IMR-90 (cell line): Measurements from ENCODE around the gene CETP. TPM values are rescaled to one million over a fixed set of nuclear protein-coding genes. Genes with fewer than 3 reads are reported as not detected.

Experiments
- ATAC-seq: fragments of 200-7000 bp; cut with Tn5 transposase; 2 replicates; pipeline ENCODE4 v1.9.1; 2020; ENCODE audit warnings: low read depth, mild to moderate bottlenecking, moderate library complexity
- BruUV-seq: library from RNA; stranded (reverse); fragments of 400-500 nt; replicated peaks from 2 replicates; lab custom pipeline; 2021; lab: Mats Ljungman, UMichigan
- CTCF ChIA-PET: fragments of 300-600 bp; formaldehyde crosslinking; extraction: SDS; loops from one replicate; lab custom pipeline; 2021; ENCODE audit warnings: antibody characterized with exemption; lab: Yijun Ruan, JAX
- POLR2A ChIA-PET: fragments of 300-600 bp; sonication (Branson Sonifier 250); formaldehyde crosslinking; loops from one replicate; lab custom pipeline; 2022; ENCODE audit warnings: antibody characterized with exemption; ENCODE audit not compliant: unreplicated experiment; lab: Charles Lee
- DNase-seq: peaks from one replicate; pipeline ENCODE4 v3.0.0; 2013
- H2AFZ ChIP-seq: replicated peaks from 2 replicates; pipeline ENCODE3; 2013; ENCODE audit warnings: low read length, mild to moderate bottlenecking; ENCODE audit not compliant: poor library complexity
- H2AK5ac ChIP-seq: 2 replicates; pipeline ENCODE4 v1.6.1; 2013; ENCODE audit warnings: low read depth, low read length, inconsistent platforms
- H2AK9ac ChIP-seq: replicated peaks from 2 replicates; pipeline ENCODE3; 2013; ENCODE audit warnings: mild to moderate bottlenecking, low read depth, low read length, moderate library complexity; ENCODE audit not compliant: poor library complexity
- H2BK120ac ChIP-seq: 2 replicates; pipeline ENCODE4 v1.6.1; 2013; ENCODE audit warnings: low read depth, low read length, inconsistent platforms
- H2BK15ac ChIP-seq: 3 replicates; pipeline ENCODE4 v1.6.1; 2013; ENCODE audit warnings: low read depth, low read length, inconsistent platforms
- H2BK20ac ChIP-seq: 2 replicates; pipeline ENCODE4 v1.6.1; 2013; ENCODE audit warnings: low read depth, mild to moderate bottlenecking, inconsistent platforms, low read length, moderate library complexity
- H2BK5ac ChIP-seq: 2 replicates; pipeline ENCODE4 v1.6.1; 2013; ENCODE audit warnings: mild to moderate bottlenecking, low read depth, low read length, inconsistent platforms; ENCODE audit not compliant: poor library complexity, severe bottlenecking
- H3K14ac ChIP-seq: replicated peaks from 2 replicates; pipeline ENCODE4 v1.6.1; 2013; ENCODE audit warnings: low read depth, low read length, inconsistent platforms
- H3K18ac ChIP-seq: 2 replicates; pipeline ENCODE4 v1.6.1; 2013; ENCODE audit warnings: low read depth, low read length, control low read depth
- H3K23ac ChIP-seq: 2 replicates; pipeline ENCODE4 v1.6.1; 2013; ENCODE audit warnings: low read depth, low read length, inconsistent platforms
- H3K27ac ChIP-seq: 2 replicates; pipeline ENCODE4 v1.5.1; 2013; ENCODE audit warnings: mild to moderate bottlenecking, control low read depth, low read length; ENCODE audit not compliant: insufficient read depth
- H3K27me3 ChIP-seq: 2 replicates; pipeline ENCODE4 v1.6.1; 2013; ENCODE audit warnings: low read length; ENCODE audit not compliant: control insufficient read depth, insufficient read depth
- H3K36me3 ChIP-seq: 2 replicates; pipeline ENCODE4 v1.6.1; 2013; ENCODE audit warnings: low read length, mixed read lengths; ENCODE audit not compliant: control insufficient read depth, insufficient read depth
- H3K4ac ChIP-seq: 2 replicates; pipeline ENCODE4 v1.6.1; 2013; ENCODE audit warnings: low read depth, low read length, inconsistent platforms
- H3K4me1 ChIP-seq: 2 replicates; pipeline ENCODE4 v1.6.1; 2013; ENCODE audit warnings: low read length, mixed read lengths; ENCODE audit not compliant: control insufficient read depth, insufficient read depth
- H3K4me2 ChIP-seq: 2 replicates; pipeline ENCODE4 v1.6.1; 2013; ENCODE audit warnings: low read depth, mild to moderate bottlenecking, control low read depth, low read length, moderate library complexity
- H3K4me3 ChIP-seq: 2 replicates; pipeline ENCODE4 v1.5.1; 2013; ENCODE audit warnings: low read depth, mild to moderate bottlenecking, control low read depth, low read length, moderate library complexity; ENCODE audit not compliant: insufficient read depth
- H3K56ac ChIP-seq: 2 replicates; pipeline ENCODE4 v1.6.1; 2013; ENCODE audit warnings: low read length, inconsistent platforms; ENCODE audit not compliant: insufficient read depth; ENCODE audit errors: extremely low read depth
- H3K79me1 ChIP-seq, 2 experiments: 2 replicates each; pipeline ENCODE4 v1.6.1; 2013; ENCODE audit warnings: low read length in 2 of 2, inconsistent platforms in 1 of 2, low read depth in 1 of 2
- H3K9ac ChIP-seq: 2 replicates; pipeline ENCODE4 v1.6.1; 2013; ENCODE audit warnings: low read depth, low read length, control low read depth
- H3K9me1 ChIP-seq: 2 replicates; pipeline ENCODE4 v1.6.1; 2013; ENCODE audit warnings: low read length, inconsistent platforms; ENCODE audit not compliant: insufficient read depth
- H3K9me3 ChIP-seq: 2 replicates; pipeline ENCODE4 v1.6.1; 2013; ENCODE audit warnings: low read length; ENCODE audit not compliant: control insufficient read depth, insufficient read depth
- H4K20me1 ChIP-seq: 2 replicates; pipeline ENCODE4 v1.6.1; 2013; ENCODE audit warnings: low read length, inconsistent platforms; ENCODE audit not compliant: insufficient read depth
- H4K5ac ChIP-seq: 2 replicates; pipeline ENCODE4 v1.6.1; 2013; ENCODE audit warnings: mild to moderate bottlenecking, low read depth, low read length, control low read depth
- H4K8ac ChIP-seq, 2 experiments: 2 replicates each; pipeline ENCODE4 v1.6.1; 2013; ENCODE audit warnings: low read depth in 2 of 2, low read length in 2 of 2, control low read depth in 1 of 2, inconsistent platforms in 1 of 2
- H4K91ac ChIP-seq: 2 replicates; pipeline ENCODE4 v1.6.1; 2013; ENCODE audit warnings: low read depth, low read length, inconsistent platforms; ENCODE audit not compliant: insufficient read depth
- BHLHE40 ChIP-seq: fragments of 150-350 bp; IDR thresholded peaks from 2 replicates; pipeline ENCODE4 v1.6.1; 2016; ENCODE audit warnings: mild to moderate bottlenecking, low read depth, low read length
- CEBPB ChIP-seq: IDR thresholded peaks from 2 replicates; pipeline ENCODE4 v1.6.1; 2012; ENCODE audit warnings: low read depth, low read length, improper control_type of control experiment
- FOS ChIP-seq: fragments of 150-350 bp; IDR thresholded peaks from 2 replicates; pipeline ENCODE4 v1.6.1; 2016; ENCODE audit warnings: low read depth, low read length
- MAFK ChIP-seq: IDR thresholded peaks from 2 replicates; pipeline ENCODE4 v1.6.1; 2012; ENCODE audit warnings: low read depth, low read length, improper control_type of control experiment
- MAZ ChIP-seq: IDR thresholded peaks from 2 replicates; pipeline ENCODE4 v1.6.1; 2012; ENCODE audit warnings: low read depth, mild to moderate bottlenecking, low read length, improper control_type of control experiment, moderate library complexity, borderline replicate concordance
- MXI1 ChIP-seq: IDR thresholded peaks from 2 replicates; pipeline ENCODE4 v1.6.1; 2012; ENCODE audit warnings: low read depth, mild to moderate bottlenecking, low read length, moderate library complexity, borderline replicate concordance
- NFE2L2 ChIP-seq: fragments of 150-350 bp; IDR thresholded peaks from 2 replicates; pipeline ENCODE4 v1.6.1; 2016; ENCODE audit warnings: low read depth, mild to moderate bottlenecking, low read length
- POLR2A ChIP-seq: IDR thresholded peaks from 2 replicates; pipeline ENCODE4 v1.6.1; 2012; ENCODE audit warnings: mild to moderate bottlenecking, low read depth, low read length
- RAD21 ChIP-seq: IDR thresholded peaks from 2 replicates; pipeline ENCODE4 v1.6.1; 2012; ENCODE audit warnings: low read length, improper control_type of control experiment
- RCOR1 ChIP-seq: IDR thresholded peaks from 2 replicates; pipeline ENCODE4 v1.6.1; 2012; ENCODE audit warnings: mild to moderate bottlenecking, low read length, improper control_type of control experiment; ENCODE audit not compliant: insufficient replicate concordance
- RFX5 ChIP-seq: IDR thresholded peaks from 2 replicates; pipeline ENCODE4 v1.8.0; 2012; ENCODE audit warnings: low read depth, mild to moderate bottlenecking, low read length, moderate library complexity
- whole genome bisulfite sequencing, 2 experiments: methylation state at CpG; one replicate each; pipeline versions ENCODE4 v1.1.5 to v1.1.7; 2013; ENCODE audit warnings: missing lambda C conversion rate in 2 of 2; ENCODE audit not compliant: insufficient read length in 1 of 2; ENCODE audit errors: extremely low coverage in 2 of 2; 5-methylcytosine and 5-hydroxymethylcytosine counted together
- dilution Hi-C: fragments of 300-500 bp; cut with HindIII; formaldehyde crosslinking; loops from one replicate; pipeline ENCODE4 v1.14.3; 2018; ENCODE audit warnings: low sequenced_read_pairs; ENCODE audit not compliant: unreplicated experiment
- in situ Hi-C: fragments of 300-500 bp; cut with MboI; formaldehyde crosslinking; loops from 3 replicates; pipeline ENCODE4 v1.14.3; 2019; ENCODE audit warnings: low sequenced_read_pairs, inconsistent platforms, mixed read lengths
- intact Hi-C: fragments of 100-400 bp; cut with micrococcal nuclease; formaldehyde crosslinking; loops from 2 replicates; pipeline ENCODE4 v1.10.0; 2022
- polyA plus RNA-seq, 3 experiments: library from polyadenylated mRNA; depleted of rRNA; stranded (reverse); fragments of >200 nt; gene quantifications; 2 replicates each; pipeline ENCODE4 v1.2.3, GENCODE V29; 2012; ENCODE audit warnings: low replicate concordance in 1 of 3
- total RNA-seq: library from RNA; depleted of rRNA; stranded (reverse); fragments of >200 nt; gene quantifications from 2 replicates; pipeline ENCODE4 v1.2.3, GENCODE V29; 2012
- TF ChIP-seq, protein P1 (sequence below): conservative IDR thresholded peaks from 2 replicates; pipeline ENCODE4 v1.5.1; 2012; ENCODE audit warnings: mild to moderate bottlenecking, low read depth, low read length, improper control_type of control experiment
- TF ChIP-seq, protein P2 (sequence below): fragments of 150-350 bp; IDR thresholded peaks from 2 replicates; pipeline ENCODE4 v1.6.1; 2016; ENCODE audit warnings: low read depth, mild to moderate bottlenecking, low read length, moderate library complexity, borderline replicate concordance
- TF ChIP-seq, protein P3 (sequence below): fragments of 150-350 bp; IDR thresholded peaks from 2 replicates; pipeline ENCODE4 v1.6.1; 2017; ENCODE audit warnings: mild to moderate bottlenecking, antibody characterized with exemption, low read length, low read depth

CETP gene
- total and polyA plus RNA-seq, 2 of the 4 experiments (the other 2 are of a cell fraction) = not detected

DNA sequence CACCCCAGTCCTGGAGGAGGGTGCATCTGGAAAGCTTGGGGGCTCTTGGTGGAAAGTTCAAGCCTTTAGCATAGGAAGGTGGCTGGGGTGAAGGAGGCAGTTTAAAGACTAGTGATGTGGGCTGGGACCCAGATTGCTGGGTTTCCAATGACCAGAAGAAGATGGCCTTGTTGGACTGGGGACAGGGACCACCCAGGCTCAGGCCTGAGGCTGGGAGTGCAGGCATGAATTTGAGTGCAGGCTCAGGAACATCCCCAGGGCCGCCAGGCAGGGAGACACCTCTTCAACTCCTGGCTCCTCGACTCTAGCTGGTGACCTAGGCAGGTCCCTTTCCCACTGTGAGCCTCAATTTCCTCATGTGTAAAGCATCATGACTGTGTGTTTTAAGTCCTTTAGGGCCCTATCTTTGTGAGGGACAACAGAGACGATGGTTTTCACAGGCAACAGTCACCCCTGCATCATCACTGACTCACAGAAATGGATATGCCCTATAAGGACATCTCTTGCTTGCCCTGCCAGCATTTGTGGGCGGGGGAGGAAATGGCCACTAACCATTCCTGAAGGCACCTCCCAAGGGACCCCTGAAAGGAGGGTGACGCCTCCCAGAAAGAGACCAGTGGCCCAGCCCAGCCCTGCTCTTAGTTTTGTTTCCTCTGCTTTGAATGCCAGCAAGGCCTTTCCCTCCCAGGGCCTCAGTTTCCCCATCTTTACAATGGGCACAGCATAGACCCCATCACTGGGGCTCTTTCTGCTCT, 38.7 kb downstream of the CETP start:
- Histone ChIP-seq H4K8ac (peak overlapping the region; percentile 93 to 99), H3K4me2 (peak overlapping the region; percentile 18; the same call in 1 of the 2 replicates), H3K79me1 (peaks cover 28 to 75% of the 10 kb centered on the region in 2 experiments), H3K4ac (peak overlapping the region; percentile 99), H4K20me1 (no peaks in the 10 kb centered on the region), H2AFZ (peak overlapping the region; percentile 81), H3K4me3 (no peak overlapping the region), H3K18ac (peak overlapping the region; percentile 90), H3K9me1 (peaks cover 17% of the 10 kb centered on the region), H3K23ac (peak overlapping the region; percentile 100), H2BK15ac (peak overlapping the region; percentile 92), H2BK5ac (peak overlapping the region; percentile 99), H3K36me3 (peaks cover 3% of the 10 kb centered on the region), H3K9me3 (no peaks in the 10 kb centered on the region), H3K4me1 (peaks cover 16% of the 10 kb centered on the region), H3K27me3 (no peaks in the 10 kb centered on the region), H2AK5ac (peak overlapping the region; percentile 99), H4K91ac (peak overlapping the region; percentile 99), H3K14ac (peak overlapping the region; percentile 98), H2BK120ac (peak overlapping the region; percentile 98), H2BK20ac (peak overlapping the region; percentile 98), H4K5ac (peak overlapping the region; percentile 96), H3K27ac (peak overlapping the region; percentile 90), H2AK9ac (peak overlapping the region; percentile 91), H3K9ac (peak overlapping the region; percentile 44), H3K56ac (peak overlapping the region; percentile 77)
- ChIA-PET POLR2A (no interaction called here), CTCF (no interaction called here)
- dilution Hi-C loops (no loop called here), intact Hi-C loops (no loop called here), in situ Hi-C loops (no loop called here)
- 10% methylated on average over 2 of the region's 5 CpGs; no CpG with 5 or more reads in 1 of the 2 experiments for WGBS, 2 experiments
- no TSS peak for BruUV-seq
- DNase-seq (peak; percentile 97), ATAC-seq (peak; percentile 93)
- TF ChIP-seq, protein P1, sequence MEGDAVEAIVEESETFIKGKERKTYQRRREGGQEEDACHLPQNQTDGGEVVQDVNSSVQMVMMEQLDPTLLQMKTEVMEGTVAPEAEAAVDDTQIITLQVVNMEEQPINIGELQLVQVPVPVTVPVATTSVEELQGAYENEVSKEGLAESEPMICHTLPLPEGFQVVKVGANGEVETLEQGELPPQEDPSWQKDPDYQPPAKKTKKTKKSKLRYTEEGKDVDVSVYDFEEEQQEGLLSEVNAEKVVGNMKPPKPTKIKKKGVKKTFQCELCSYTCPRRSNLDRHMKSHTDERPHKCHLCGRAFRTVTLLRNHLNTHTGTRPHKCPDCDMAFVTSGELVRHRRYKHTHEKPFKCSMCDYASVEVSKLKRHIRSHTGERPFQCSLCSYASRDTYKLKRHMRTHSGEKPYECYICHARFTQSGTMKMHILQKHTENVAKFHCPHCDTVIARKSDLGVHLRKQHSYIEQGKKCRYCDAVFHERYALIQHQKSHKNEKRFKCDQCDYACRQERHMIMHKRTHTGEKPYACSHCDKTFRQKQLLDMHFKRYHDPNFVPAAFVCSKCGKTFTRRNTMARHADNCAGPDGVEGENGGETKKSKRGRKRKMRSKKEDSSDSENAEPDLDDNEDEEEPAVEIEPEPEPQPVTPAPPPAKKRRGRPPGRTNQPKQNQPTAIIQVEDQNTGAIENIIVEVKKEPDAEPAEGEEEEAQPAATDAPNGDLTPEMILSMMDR = no peak
- TF ChIP-seq MAFK (no peak), MAZ (peak; percentile 66; the same call in 1 of the 2 replicates), RCOR1 (peak; percentile 93), MXI1 (no peak), RAD21 (no peak), BHLHE40 (no peak), NFE2L2 (peak; percentile 65; the same call in 1 of the 2 replicates), POLR2A (peak; percentile 40; the same call in 1 of the 2 replicates), RFX5 (no peak), CEBPB (peak; percentile 47; the same call in 1 of the 2 replicates), FOS (peak; percentile 88)
- TF ChIP-seq, protein P2, sequence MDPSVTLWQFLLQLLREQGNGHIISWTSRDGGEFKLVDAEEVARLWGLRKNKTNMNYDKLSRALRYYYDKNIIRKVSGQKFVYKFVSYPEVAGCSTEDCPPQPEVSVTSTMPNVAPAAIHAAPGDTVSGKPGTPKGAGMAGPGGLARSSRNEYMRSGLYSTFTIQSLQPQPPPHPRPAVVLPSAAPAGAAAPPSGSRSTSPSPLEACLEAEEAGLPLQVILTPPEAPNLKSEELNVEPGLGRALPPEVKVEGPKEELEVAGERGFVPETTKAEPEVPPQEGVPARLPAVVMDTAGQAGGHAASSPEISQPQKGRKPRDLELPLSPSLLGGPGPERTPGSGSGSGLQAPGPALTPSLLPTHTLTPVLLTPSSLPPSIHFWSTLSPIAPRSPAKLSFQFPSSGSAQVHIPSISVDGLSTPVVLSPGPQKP = no peak
- TF ChIP-seq, protein P3, sequence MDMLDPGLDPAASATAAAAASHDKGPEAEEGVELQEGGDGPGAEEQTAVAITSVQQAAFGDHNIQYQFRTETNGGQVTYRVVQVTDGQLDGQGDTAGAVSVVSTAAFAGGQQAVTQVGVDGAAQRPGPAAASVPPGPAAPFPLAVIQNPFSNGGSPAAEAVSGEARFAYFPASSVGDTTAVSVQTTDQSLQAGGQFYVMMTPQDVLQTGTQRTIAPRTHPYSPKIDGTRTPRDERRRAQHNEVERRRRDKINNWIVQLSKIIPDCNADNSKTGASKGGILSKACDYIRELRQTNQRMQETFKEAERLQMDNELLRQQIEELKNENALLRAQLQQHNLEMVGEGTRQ = no peak
